ENCODE data around the gene INHBB. TPM values are rescaled to one million over a fixed set of nuclear protein-coding genes. Genes with fewer than 3 reads are reported as not detected.

Gene INHBB
- total and polyA plus RNA-seq, 2 of the 4 experiments (the other 2 are of a cell fraction) = 0.18 to 0.92 TPM

GRCh38 chr2:120346026-120346666 is at the start of gene INHBB (continued):
- TF ChIP-seq CTCF (conservative IDR thresholded peaks at IDR 0.05; ENCODE audit: low read depth, low read length) = no peak

GRCh38 chr2:120298173-120298835 is 47.6 kb upstream of the INHBB start:
- no CpG with 5 or more reads among the region's 7 CpGs for WGBS, 2 experiments (ENCODE audit: extremely low coverage in 2 of 2, insufficient read length in 1 of 2)
- Histone ChIP-seq H2AK5ac (ENCODE audit: low read depth, low read length) (no peak overlapping the region), H3K14ac (replicated peaks; ENCODE audit: low read depth, low read length) (0 out of 2 replicates have a peak overlapping the region, but pooled peaks have one; percentile 7), H3K23ac (ENCODE audit: low read depth, low read length) (no peak overlapping the region), H3K79me1 (ENCODE audit: low read depth in 1 of 2, low read length in 2 of 2) (peaks cover 0 to 5% of the 10 kb centered on the region in 2 experiments; a peak in 1 of 4 replicates), H2BK20ac (ENCODE audit: low read depth, low read length) (no peak overlapping the region), H3K9ac (ENCODE audit: low read depth, low read length) (no peak overlapping the region), H3K9me3 (ENCODE audit: control insufficient read depth, insufficient read depth, low read length) (no peaks in the 10 kb centered on the region), H3K18ac (ENCODE audit: low read depth, low read length) (no peak overlapping the region), H4K5ac (ENCODE audit: low read depth, low read length) (no peak overlapping the region), H2BK15ac (ENCODE audit: low read depth, low read length) (no peak overlapping the region), H2BK5ac (ENCODE audit: low read depth, low read length, poor library complexity, severe bottlenecking) (no peak overlapping the region), H4K20me1 (ENCODE audit: insufficient read depth, low read length) (peaks cover 3% of the 10 kb centered on the region; the same call in 1 of the 2 replicates), H3K4me2 (ENCODE audit: low read depth, low read length) (no peak overlapping the region), H3K27ac (ENCODE audit: insufficient read depth, low read length) (no peak overlapping the region), H4K8ac (ENCODE audit: low read depth in 2 of 2, low read length in 2 of 2) (no peak overlapping the region), H2AK9ac (replicated peaks; ENCODE audit: low read depth, low read length, poor library complexity) (no peak overlapping the region), H2BK120ac (ENCODE audit: low read depth, low read length) (no peak overlapping the region), H3K27me3 (ENCODE audit: control insufficient read depth, insufficient read depth, low read length) (no peaks in the 10 kb centered on the region), H3K56ac (ENCODE audit: extremely low read depth, insufficient read depth, low read length) (no peak overlapping the region), H2AFZ (replicated peaks; ENCODE audit: low read length, poor library complexity) (no peak overlapping the region), H3K36me3 (ENCODE audit: control insufficient read depth, insufficient read depth, low read length) (peaks cover 7% of the 10 kb centered on the region), H4K91ac (ENCODE audit: insufficient read depth, low read depth, low read length) (no peak overlapping the region), H3K4ac (ENCODE audit: low read depth, low read length) (no peak overlapping the region), H3K9me1 (ENCODE audit: insufficient read depth, low read length) (peaks cover 16% of the 10 kb centered on the region), H3K4me3 (ENCODE audit: insufficient read depth, low read depth, low read length) (no peak overlapping the region), H3K4me1 (ENCODE audit: control insufficient read depth, insufficient read depth, low read length) (peaks cover 18% of the 10 kb centered on the region)
- BruUV-seq (replicated peaks) = no TSS peak
- intact Hi-C loops (cut with micrococcal nuclease) (no loop called here), dilution Hi-C loops (cut with HindIII; ENCODE audit: low sequenced_read_pairs, unreplicated experiment) (no loop called here), in situ Hi-C loops (cut with MboI; ENCODE audit: low sequenced_read_pairs) (no loop called here)
- ATAC-seq (ENCODE audit: low read depth) = peak; percentile 80
- peak; percentile 84 for DNase-seq
- TF ChIP-seq RCOR1 (IDR thresholded peaks at IDR 0.05; ENCODE audit: insufficient replicate concordance, low read length) = no peak
- TF ChIP-seq FOS (IDR thresholded peaks at IDR 0.05; ENCODE audit: low read depth, low read length) = peak; percentile 55; the same call in 1 of the 2 replicates
- ChIA-PET POLR2A (ENCODE audit: unreplicated experiment) (interaction anchor here (0.6 kb wide), 1 partner anchor 386 kb away, joined by 8 read pairs; no protein-coding TSS in a partner anchor), CTCF (interaction anchor here (0.6 to 1.8 kb wide), 5 partner anchors 15 to 1324 kb away, joined by 3 to 10 read pairs (median 4); no protein-coding TSS in a partner anchor)

All from IMR-90 (cell line).